ENCODE results near the gene CHAD.

The CHAD gene

DNA sequence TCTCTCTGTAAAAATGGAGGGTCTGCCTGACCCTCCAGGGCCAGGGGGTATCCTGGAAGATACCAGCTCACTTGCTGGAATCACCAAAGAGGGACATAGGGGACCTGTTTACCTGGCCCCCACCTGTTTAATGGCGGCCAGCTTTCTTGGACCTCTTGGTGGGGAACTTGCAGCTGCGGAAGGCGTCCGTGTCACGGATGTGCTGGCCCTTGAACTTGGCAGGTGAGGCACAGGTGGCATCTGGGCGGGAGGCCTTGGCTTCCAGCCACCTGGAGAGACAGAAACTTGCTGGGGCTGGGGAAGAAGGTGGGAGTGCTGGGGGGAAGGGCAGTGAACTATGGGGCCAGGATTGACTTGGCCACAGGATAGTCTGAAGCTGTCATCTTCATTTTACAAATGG lies 3.5 kb downstream of the CHAD start:
- H3K9ac ChIP-seq: no peak overlapping the region
- no peaks in the 10 kb centered on the region for H4K20me1 ChIP-seq (ENCODE audit: insufficient read depth)
- H3K27me3 ChIP-seq (ENCODE audit: insufficient read depth, low read depth): no peaks in the 10 kb centered on the region
- H3K36me3 ChIP-seq (ENCODE audit: insufficient read depth): no peaks in the 10 kb centered on the region
- H3K4me3 ChIP-seq (IDR thresholded peaks at IDR 0.05; ENCODE audit: insufficient read depth, low read depth, low read length): no peak overlapping the region
- TF ChIP-seq, protein P1, sequence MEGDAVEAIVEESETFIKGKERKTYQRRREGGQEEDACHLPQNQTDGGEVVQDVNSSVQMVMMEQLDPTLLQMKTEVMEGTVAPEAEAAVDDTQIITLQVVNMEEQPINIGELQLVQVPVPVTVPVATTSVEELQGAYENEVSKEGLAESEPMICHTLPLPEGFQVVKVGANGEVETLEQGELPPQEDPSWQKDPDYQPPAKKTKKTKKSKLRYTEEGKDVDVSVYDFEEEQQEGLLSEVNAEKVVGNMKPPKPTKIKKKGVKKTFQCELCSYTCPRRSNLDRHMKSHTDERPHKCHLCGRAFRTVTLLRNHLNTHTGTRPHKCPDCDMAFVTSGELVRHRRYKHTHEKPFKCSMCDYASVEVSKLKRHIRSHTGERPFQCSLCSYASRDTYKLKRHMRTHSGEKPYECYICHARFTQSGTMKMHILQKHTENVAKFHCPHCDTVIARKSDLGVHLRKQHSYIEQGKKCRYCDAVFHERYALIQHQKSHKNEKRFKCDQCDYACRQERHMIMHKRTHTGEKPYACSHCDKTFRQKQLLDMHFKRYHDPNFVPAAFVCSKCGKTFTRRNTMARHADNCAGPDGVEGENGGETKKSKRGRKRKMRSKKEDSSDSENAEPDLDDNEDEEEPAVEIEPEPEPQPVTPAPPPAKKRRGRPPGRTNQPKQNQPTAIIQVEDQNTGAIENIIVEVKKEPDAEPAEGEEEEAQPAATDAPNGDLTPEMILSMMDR (conservative IDR thresholded peaks at IDR 0.05; ENCODE audit: low read depth, low read length): no peak
- no peaks in the 10 kb centered on the region for H3K79me2 ChIP-seq (ENCODE audit: insufficient read depth, low read depth)
- H2AFZ ChIP-seq (ENCODE audit: low read depth): no peak overlapping the region
- no peak overlapping the region for H3K27ac ChIP-seq
- no peaks in the 10 kb centered on the region for H3K4me1 ChIP-seq (ENCODE audit: low read depth, poor library complexity, severe bottlenecking)
- H3K4me2 ChIP-seq: no peak overlapping the region

DNA sequence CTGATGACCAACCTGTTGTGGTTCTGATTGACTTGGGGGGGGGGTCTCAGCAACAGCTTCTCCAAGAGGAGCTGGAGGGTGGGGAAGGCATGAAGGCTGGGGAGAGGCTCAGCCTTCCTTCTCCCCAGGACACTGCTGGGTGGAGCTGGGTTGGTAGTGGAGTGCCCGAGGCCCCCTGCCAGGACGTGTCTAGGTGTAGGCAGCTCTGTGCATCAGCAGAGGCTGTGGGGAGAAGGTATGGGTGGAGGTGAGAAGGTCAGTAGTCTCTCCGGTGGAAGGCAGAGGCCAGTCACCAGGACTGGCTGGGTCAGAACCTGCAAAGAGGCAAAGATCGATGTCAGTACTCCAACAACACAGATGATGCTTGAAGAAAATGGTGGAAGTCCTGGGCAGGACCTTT lies 3.9 kb downstream of the CHAD start:
- Histone ChIP-seq H3K79me2 (ENCODE audit: insufficient read depth, low read depth) (no peaks in the 10 kb centered on the region), H3K9ac (no peak overlapping the region), H4K20me1 (ENCODE audit: insufficient read depth) (no peaks in the 10 kb centered on the region), H3K4me3 (IDR thresholded peaks at IDR 0.05; ENCODE audit: insufficient read depth, low read depth, low read length) (no peak overlapping the region), H2AFZ (ENCODE audit: low read depth) (no peak overlapping the region), H3K4me2 (no peak overlapping the region), H3K4me1 (ENCODE audit: low read depth, poor library complexity, severe bottlenecking) (no peaks in the 10 kb centered on the region), H3K36me3 (ENCODE audit: insufficient read depth) (no peaks in the 10 kb centered on the region), H3K27me3 (ENCODE audit: insufficient read depth, low read depth) (no peaks in the 10 kb centered on the region), H3K27ac (no peak overlapping the region)
- TF ChIP-seq, protein P1 (conservative IDR thresholded peaks at IDR 0.05; ENCODE audit: low read depth, low read length): no peak

DNA sequence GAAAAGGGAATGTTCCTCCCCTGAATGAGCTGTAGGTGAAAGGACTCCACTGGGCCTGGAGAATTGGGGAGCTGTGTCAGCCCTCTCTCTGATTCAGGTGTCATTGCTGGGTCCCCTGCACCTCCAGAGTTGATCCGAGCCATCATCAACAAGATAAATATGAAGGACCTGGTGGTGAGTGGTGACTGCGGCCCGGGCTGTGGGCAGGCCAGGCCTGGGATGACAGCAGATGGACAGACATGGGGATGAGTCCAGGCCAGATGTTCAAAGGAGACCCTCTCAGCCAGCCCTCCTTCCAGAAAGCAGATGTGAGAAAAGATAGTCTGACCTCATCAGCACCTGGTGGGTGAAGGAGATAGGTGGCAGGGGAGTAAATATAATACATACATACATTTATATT lies 4.6 kb downstream of the CHAD start:
- H3K4me2 ChIP-seq: no peak overlapping the region

DNA sequence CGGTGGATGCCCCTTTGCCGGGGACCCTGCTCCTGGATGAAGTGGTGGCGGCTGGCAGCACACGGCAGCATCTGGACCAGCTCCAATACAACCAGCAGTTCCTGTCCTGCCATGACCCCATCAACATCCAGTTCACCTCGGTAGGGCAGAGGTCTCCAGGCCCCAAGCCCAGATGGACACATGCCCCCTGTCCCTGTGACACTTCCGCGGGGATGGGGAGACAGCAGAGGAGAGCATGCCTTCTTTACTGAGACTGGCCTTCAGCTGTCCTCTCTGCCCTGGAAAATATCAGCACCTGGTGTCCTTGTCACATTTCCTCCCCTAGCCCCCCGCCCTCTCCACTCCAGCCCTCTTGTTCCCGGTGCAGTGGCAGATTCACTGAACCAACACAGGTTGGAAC lies 6.2 kb downstream of the CHAD start:
- H3K9ac ChIP-seq: no peak overlapping the region
- no peaks in the 10 kb centered on the region for H3K27me3 ChIP-seq (ENCODE audit: insufficient read depth, low read depth)
- no peak overlapping the region for H2AFZ ChIP-seq (ENCODE audit: low read depth)
- no peaks in the 10 kb centered on the region for H3K36me3 ChIP-seq (ENCODE audit: insufficient read depth)
- H4K20me1 ChIP-seq (ENCODE audit: insufficient read depth): no peaks in the 10 kb centered on the region
- H3K4me2 ChIP-seq: no peak overlapping the region
- H3K79me2 ChIP-seq (ENCODE audit: insufficient read depth, low read depth): no peaks in the 10 kb centered on the region
- no peak overlapping the region for H3K27ac ChIP-seq
- H3K4me1 ChIP-seq (ENCODE audit: low read depth, poor library complexity, severe bottlenecking): no peaks in the 10 kb centered on the region
- TF ChIP-seq, protein P1 (conservative IDR thresholded peaks at IDR 0.05; ENCODE audit: low read depth, low read length): no peak
- no peak overlapping the region for H3K4me3 ChIP-seq (IDR thresholded peaks at IDR 0.05; ENCODE audit: insufficient read depth, low read depth, low read length)

More for the DNA sequence above, 4.6 kb downstream of the CHAD start:
- Histone ChIP-seq H3K27me3 (ENCODE audit: insufficient read depth, low read depth) (no peaks in the 10 kb centered on the region), H3K79me2 (ENCODE audit: insufficient read depth, low read depth) (no peaks in the 10 kb centered on the region), H3K36me3 (ENCODE audit: insufficient read depth) (no peaks in the 10 kb centered on the region), H3K27ac (no peak overlapping the region), H3K4me3 (IDR thresholded peaks at IDR 0.05; ENCODE audit: insufficient read depth, low read depth, low read length) (no peak overlapping the region), H2AFZ (ENCODE audit: low read depth) (no peak overlapping the region), H3K9ac (no peak overlapping the region), H3K4me1 (ENCODE audit: low read depth, poor library complexity, severe bottlenecking) (no peaks in the 10 kb centered on the region), H4K20me1 (ENCODE audit: insufficient read depth) (no peaks in the 10 kb centered on the region)
- TF ChIP-seq, protein P1 (conservative IDR thresholded peaks at IDR 0.05; ENCODE audit: low read depth, low read length): no peak

Data from KMS-11 (cell line).